Thoracic aorta (tissue), 2 donors: ENCODE measurements around the gene ZNF783. TPM values are rescaled to one million over a fixed set of nuclear protein-coding genes. Genes with fewer than 3 reads are reported as not detected.

ENCODE experiments used
- ATAC-seq: fragments of 150-250 bp; one replicate; pipeline ENCODE4 v1.8.0; 2017; ENCODE audit warnings: low read depth; ENCODE audit not compliant: insufficient number of reproducible peaks, low FRiP score
- DNase-seq: peaks from one replicate; pipeline ENCODE4 v3.0.0-alpha.2; 2020; ENCODE audit warnings: low spot score
- H3K27ac ChIP-seq, 2 donors: fragments of 200-600 bp; sonication (generic); 1 replicate in 1 of 2; 2 replicates in 1 of 2; pipeline ENCODE4 v1.5.1; 2016; ENCODE audit warnings: mild to moderate bottlenecking in 2 of 2, moderate library complexity in 2 of 2
- H3K27me3 ChIP-seq: fragments of 200-600 bp; sonication (generic); replicated peaks from 2 replicates; pipeline ENCODE4 v1.6.0; 2016; ENCODE audit warnings: mild to moderate bottlenecking; ENCODE audit not compliant: insufficient read depth
- H3K36me3 ChIP-seq: fragments of 200-600 bp; sonication (generic); one replicate; pipeline ENCODE4 v1.5.1; 2016
- H3K4me1 ChIP-seq, 2 donors: fragments of 200-600 bp; sonication (generic); 1 replicate in 1 of 2; 2 replicates in 1 of 2; pipeline versions ENCODE4 v1.5.1 to v1.6.0; 2016; ENCODE audit warnings: low read depth in 2 of 2, mild to moderate bottlenecking in 1 of 2; ENCODE audit not compliant: control insufficient read depth in 1 of 2
- H3K4me3 ChIP-seq: fragments of 200-600 bp; sonication (generic); 2 replicates; pipeline ENCODE4 v1.5.1; 2016; ENCODE audit warnings: mild to moderate bottlenecking
- H3K9me3 ChIP-seq: fragments of 200-600 bp; sonication (generic); 2 replicates; pipeline ENCODE4 v1.5.1; 2016
- CTCF ChIP-seq: fragments of 200-600 bp; sonication (generic); IDR thresholded peaks from one replicate; pipeline ENCODE4 v1.5.1; 2019; ENCODE audit warnings: antibody characterized with exemption
- total RNA-seq, 2 donors: library from RNA; depleted of rRNA; stranded (reverse); fragments of >200 nt; gene quantifications; one replicate each; pipeline versions ENCODE4 v1.1.0 to v1.2.3, GENCODE V29; 2016

ZNF783 gene
- total RNA-seq, 2 donors from 2014 or later = 23.6 to 28.9 TPM

- no peak for TF ChIP-seq CTCF
- H3K9me3 ChIP-seq = no peaks in the 10 kb centered on the region
- ATAC-seq (no peak), DNase-seq (no peak)
- H3K27me3 ChIP-seq = no peaks in the 10 kb centered on the region
- no peak overlapping the region for H3K27ac ChIP-seq
- H3K4me3 ChIP-seq = no peak overlapping the region
- no peaks in the 10 kb centered on the region for H3K36me3 ChIP-seq
- no peaks in the 10 kb centered on the region for H3K4me1 ChIP-seq
Observed at GRCh38 chr7:149306854-149307253, 44.9 kb downstream of the ZNF783 start.

DNA sequence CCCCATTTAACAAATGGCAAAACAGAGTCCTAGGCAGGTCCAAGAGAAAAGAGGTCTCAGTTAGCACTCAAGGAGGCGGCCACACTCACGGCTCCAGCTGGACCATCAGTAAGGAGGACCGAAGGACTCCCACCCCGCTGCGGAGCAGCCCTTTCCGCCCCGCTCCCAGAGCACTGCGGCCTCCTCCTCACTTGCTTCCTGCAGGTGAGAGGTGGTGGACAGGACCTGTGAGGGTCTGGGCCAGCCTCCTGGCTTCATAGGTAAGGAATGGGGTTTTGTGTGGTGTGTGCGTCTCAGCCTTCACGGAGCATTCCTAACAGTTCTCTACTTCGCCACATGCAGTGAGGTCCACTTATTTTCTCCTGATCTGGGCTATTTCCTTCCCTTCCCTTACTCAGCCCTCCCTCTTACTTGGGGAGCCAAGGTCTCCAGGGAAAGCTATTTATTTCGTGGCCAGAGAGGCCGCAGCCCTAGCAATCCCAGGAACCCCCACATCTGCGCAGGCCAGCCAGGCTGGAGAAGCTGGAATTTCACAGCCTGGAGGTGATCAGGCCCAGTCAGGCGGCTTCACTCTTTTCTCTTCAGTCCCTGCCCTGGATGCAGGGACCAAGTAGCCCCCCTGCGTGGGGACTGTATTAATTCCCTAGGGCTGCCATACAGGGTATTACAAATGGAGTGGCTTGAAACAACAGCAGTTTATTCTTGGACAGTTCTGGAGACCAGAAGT is 45.9 kb downstream of the ZNF783 start:
- no peaks in the 10 kb centered on the region for H3K36me3 ChIP-seq
- no peak for TF ChIP-seq CTCF
- ATAC-seq (no peak), DNase-seq (no peak)
- H3K4me1 ChIP-seq = no peaks in the 10 kb centered on the region
- H3K27ac ChIP-seq = no peak overlapping the region
- H3K9me3 ChIP-seq = no peaks in the 10 kb centered on the region
- no peak overlapping the region for H3K4me3 ChIP-seq
- no peaks in the 10 kb centered on the region for H3K27me3 ChIP-seq

GRCh38 chr7:149310113-149310836 is 48.3 kb downstream of the ZNF783 start:
- Histone ChIP-seq H3K36me3 (no peaks in the 10 kb centered on the region), H3K27ac (no peak overlapping the region), H3K27me3 (no peaks in the 10 kb centered on the region), H3K9me3 (no peaks in the 10 kb centered on the region), H3K4me3 (no peak overlapping the region), H3K4me1 (no peaks in the 10 kb centered on the region)
- ATAC-seq (no peak), DNase-seq (no peak)
- no peak for TF ChIP-seq CTCF

- Histone ChIP-seq H3K9me3 (no peaks in the 10 kb centered on the region), H3K27ac (no peak overlapping the region), H3K27me3 (no peaks in the 10 kb centered on the region), H3K4me1 (no peaks in the 10 kb centered on the region), H3K4me3 (no peak overlapping the region), H3K36me3 (no peaks in the 10 kb centered on the region)
- no peak for DNase-seq
- no peak for ATAC-seq
- TF ChIP-seq CTCF = no peak
Observed at GRCh38 chr7:149310990-149311573, 49.1 kb downstream of the ZNF783 start.

GRCh38 chr7:149313981-149314380 is 52.0 kb downstream of the ZNF783 start:
- H3K4me1 ChIP-seq = no peaks in the 10 kb centered on the region
- H3K9me3 ChIP-seq = no peaks in the 10 kb centered on the region
- ATAC-seq (no peak), DNase-seq (no peak)
- H3K27me3 ChIP-seq = no peaks in the 10 kb centered on the region
- H3K27ac ChIP-seq = no peak overlapping the region
- no peaks in the 10 kb centered on the region for H3K36me3 ChIP-seq
- H3K4me3 ChIP-seq = no peak overlapping the region
- no peak for TF ChIP-seq CTCF
